ENCODE measurements around the gene PSMC3IP. TPM values are rescaled to one million over a fixed set of nuclear protein-coding genes. Genes with fewer than 3 reads are reported as not detected.
"Not testable (repeated sequence)": the region's sequence is repeated elsewhere in the genome, so short reads cannot be mapped to it uniquely, and the experiment has no call there.

Gene PSMC3IP
- total RNA-seq, 1 experiment from 2014 or later = 23.3 TPM

DNA sequence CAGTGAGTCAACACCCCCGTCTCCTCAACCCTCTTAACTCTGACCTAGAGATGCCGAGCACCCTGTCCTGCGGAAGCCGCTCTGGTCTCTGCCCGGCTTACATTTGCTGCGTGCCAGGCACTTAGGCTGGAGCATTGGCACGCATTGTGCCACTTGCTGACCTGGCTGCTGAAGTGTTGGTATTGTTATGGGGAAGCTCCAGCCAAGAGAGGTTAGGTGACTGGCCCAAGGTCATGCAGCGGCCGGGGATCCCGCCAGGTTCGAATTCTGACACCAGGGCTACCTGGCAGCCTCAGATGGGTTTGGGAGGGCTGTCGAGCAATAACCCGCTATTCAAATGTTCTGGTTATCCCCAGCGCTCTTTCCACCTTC is 29.8 kb downstream of the PSMC3IP start:
- CTCF ChIA-PET = interaction anchor here (0.6 to 3.0 kb wide), 27 partner anchors 10 to 664 kb away, joined by 3 to 65 read pairs (median 6); partner anchors contain the start of genes BECN1, CAVIN1, CNTNAP1 and KAT2A
- no peaks in the 10 kb centered on the region for H3K9me3 Mint-ChIP-seq
- POLR2A ChIA-PET = interaction anchor here (0.6 to 2.0 kb wide), 4 partner anchors 11 to 136 kb away, joined by 3 to 15 read pairs (median 4); partner anchors contain the start of gene NAGLU
- peaks cover 15% of the 10 kb centered on the region for H3K4me1 Mint-ChIP-seq
- H3K27ac Mint-ChIP-seq = no peak overlapping the region
- no peak for ATAC-seq
- DNase-seq (ENCODE audit: low spot score) = no peak
- H3K36me3 Mint-ChIP-seq = no peaks in the 10 kb centered on the region; the same call in 1 of the 2 replicates
- TF ChIP-seq, protein P1, sequence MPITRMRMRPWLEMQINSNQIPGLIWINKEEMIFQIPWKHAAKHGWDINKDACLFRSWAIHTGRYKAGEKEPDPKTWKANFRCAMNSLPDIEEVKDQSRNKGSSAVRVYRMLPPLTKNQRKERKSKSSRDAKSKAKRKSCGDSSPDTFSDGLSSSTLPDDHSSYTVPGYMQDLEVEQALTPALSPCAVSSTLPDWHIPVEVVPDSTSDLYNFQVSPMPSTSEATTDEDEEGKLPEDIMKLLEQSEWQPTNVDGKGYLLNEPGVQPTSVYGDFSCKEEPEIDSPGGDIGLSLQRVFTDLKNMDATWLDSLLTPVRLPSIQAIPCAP (CRISPR knock-in tag; IDR thresholded peaks at IDR 0.05) = 0 out of 2 replicates have a peak, but pooled peaks have one; percentile 23
- TF ChIP-seq, protein P2, sequence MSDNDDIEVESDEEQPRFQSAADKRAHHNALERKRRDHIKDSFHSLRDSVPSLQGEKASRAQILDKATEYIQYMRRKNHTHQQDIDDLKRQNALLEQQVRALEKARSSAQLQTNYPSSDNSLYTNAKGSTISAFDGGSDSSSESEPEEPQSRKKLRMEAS (CRISPR knock-in tag; IDR thresholded peaks at IDR 0.05) = no peak
- peak overlapping the region; percentile 59 for H3K4me3 Mint-ChIP-seq
- peaks cover 2% of the 10 kb centered on the region; the same call in 1 of the 2 replicates for H3K27me3 Mint-ChIP-seq (ENCODE audit: low read depth)

DNA sequence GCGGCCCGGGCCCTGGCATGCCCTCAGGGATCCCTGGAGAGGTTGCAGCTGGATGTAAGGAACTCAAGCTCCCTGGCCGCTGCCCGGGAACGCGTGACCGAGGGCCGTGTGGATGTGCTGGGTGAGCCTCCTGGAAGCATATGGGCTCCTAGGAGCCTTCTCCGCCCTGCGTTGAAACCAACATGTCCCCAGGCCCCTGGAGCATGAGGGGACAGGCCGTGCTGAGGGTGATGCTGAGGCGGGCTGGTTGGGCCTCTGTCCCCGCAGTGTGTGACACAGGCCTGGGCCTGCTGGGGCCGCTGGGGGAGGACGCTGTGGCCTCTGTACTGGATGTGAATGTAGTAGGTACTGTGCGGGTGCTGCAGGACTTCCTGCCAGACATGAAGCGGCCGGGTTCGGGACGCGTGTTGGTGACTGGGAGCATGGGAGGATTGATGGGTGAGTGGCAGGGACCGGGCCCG is 30.5 kb downstream of the PSMC3IP start:
- Mint-ChIP-seq H3K9me3 (no peaks in the 10 kb centered on the region), H3K27ac (no peak overlapping the region), H3K4me3 (0 out of 2 replicates have a peak overlapping the region, but pooled peaks have one; percentile 16), H3K27me3 (ENCODE audit: low read depth) (peaks cover 2% of the 10 kb centered on the region; the same call in 1 of the 2 replicates), H3K36me3 (no peaks in the 10 kb centered on the region; the same call in 1 of the 2 replicates), H3K4me1 (peaks cover 15% of the 10 kb centered on the region)
- ChIA-PET POLR2A (no interaction called here), CTCF (interaction anchor here (1.3 to 3.0 kb wide), 9 partner anchors 11 to 277 kb away, joined by 3 to 65 read pairs (median 18); partner anchors contain the start of genes BECN1, NAGLU and PSMC3IP)
- no peak for DNase-seq (ENCODE audit: low spot score)
- TF ChIP-seq GTF2I (CRISPR knock-in tag; conservative IDR thresholded peaks at IDR 0.05) = no peak
- TF ChIP-seq FOXJ3 (CRISPR knock-in tag; IDR thresholded peaks at IDR 0.05; ENCODE audit: borderline replicate concordance) = no peak
- TF ChIP-seq, protein P3, sequence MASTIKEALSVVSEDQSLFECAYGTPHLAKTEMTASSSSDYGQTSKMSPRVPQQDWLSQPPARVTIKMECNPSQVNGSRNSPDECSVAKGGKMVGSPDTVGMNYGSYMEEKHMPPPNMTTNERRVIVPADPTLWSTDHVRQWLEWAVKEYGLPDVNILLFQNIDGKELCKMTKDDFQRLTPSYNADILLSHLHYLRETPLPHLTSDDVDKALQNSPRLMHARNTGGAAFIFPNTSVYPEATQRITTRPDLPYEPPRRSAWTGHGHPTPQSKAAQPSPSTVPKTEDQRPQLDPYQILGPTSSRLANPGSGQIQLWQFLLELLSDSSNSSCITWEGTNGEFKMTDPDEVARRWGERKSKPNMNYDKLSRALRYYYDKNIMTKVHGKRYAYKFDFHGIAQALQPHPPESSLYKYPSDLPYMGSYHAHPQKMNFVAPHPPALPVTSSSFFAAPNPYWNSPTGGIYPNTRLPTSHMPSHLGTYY (CRISPR knock-in tag; IDR thresholded peaks at IDR 0.05) = no peak
- TF ChIP-seq, protein P4, sequence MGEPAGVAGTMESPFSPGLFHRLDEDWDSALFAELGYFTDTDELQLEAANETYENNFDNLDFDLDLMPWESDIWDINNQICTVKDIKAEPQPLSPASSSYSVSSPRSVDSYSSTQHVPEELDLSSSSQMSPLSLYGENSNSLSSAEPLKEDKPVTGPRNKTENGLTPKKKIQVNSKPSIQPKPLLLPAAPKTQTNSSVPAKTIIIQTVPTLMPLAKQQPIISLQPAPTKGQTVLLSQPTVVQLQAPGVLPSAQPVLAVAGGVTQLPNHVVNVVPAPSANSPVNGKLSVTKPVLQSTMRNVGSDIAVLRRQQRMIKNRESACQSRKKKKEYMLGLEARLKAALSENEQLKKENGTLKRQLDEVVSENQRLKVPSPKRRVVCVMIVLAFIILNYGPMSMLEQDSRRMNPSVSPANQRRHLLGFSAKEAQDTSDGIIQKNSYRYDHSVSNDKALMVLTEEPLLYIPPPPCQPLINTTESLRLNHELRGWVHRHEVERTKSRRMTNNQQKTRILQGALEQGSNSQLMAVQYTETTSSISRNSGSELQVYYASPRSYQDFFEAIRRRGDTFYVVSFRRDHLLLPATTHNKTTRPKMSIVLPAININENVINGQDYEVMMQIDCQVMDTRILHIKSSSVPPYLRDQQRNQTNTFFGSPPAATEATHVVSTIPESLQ (CRISPR knock-in tag; IDR thresholded peaks at IDR 0.05) = no peak
- no peak for TF ChIP-seq ATF2 (CRISPR knock-in tag; IDR thresholded peaks at IDR 0.05; ENCODE audit: borderline replicate concordance, low read depth)
- TF ChIP-seq ELF4 (CRISPR knock-in tag; IDR thresholded peaks at IDR 0.05; ENCODE audit: low read depth) = no peak
- no peak for TF ChIP-seq EMX1 (CRISPR knock-in tag; IDR thresholded peaks at IDR 0.05)
- no peak for TF ChIP-seq JAZF1 (CRISPR knock-in tag; IDR thresholded peaks at IDR 0.05)
- no peak for TF ChIP-seq NFYB (CRISPR knock-in tag; conservative IDR thresholded peaks at IDR 0.05; ENCODE audit: low read depth)
- no peak for TF ChIP-seq ZNF317 (CRISPR knock-in tag; IDR thresholded peaks at IDR 0.05; ENCODE audit: borderline replicate concordance, low read depth)
- no peak for TF ChIP-seq NR1H2 (CRISPR knock-in tag; IDR thresholded peaks at IDR 0.05)
- TF ChIP-seq, protein P5, sequence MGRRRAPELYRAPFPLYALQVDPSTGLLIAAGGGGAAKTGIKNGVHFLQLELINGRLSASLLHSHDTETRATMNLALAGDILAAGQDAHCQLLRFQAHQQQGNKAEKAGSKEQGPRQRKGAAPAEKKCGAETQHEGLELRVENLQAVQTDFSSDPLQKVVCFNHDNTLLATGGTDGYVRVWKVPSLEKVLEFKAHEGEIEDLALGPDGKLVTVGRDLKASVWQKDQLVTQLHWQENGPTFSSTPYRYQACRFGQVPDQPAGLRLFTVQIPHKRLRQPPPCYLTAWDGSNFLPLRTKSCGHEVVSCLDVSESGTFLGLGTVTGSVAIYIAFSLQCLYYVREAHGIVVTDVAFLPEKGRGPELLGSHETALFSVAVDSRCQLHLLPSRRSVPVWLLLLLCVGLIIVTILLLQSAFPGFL (CRISPR knock-in tag; IDR thresholded peaks at IDR 0.05; ENCODE audit: borderline replicate concordance) = no peak
- TF ChIP-seq HMGXB4 (CRISPR knock-in tag; IDR thresholded peaks at IDR 0.05) = no peak
- no peak for ATAC-seq

- H3K36me3 Mint-ChIP-seq; H3K27me3 Mint-ChIP-seq (ENCODE audit: low read depth); H3K27ac Mint-ChIP-seq; ATAC-seq; POLR2A ChIA-PET; H3K9me3 Mint-ChIP-seq; DNase-seq (ENCODE audit: low spot score); H3K4me3 Mint-ChIP-seq: not testable (repeated sequence)
- peaks cover 14% of the 10 kb centered on the region for H3K4me1 Mint-ChIP-seq
- CTCF ChIA-PET = interaction anchor here (1.3 to 1.4 kb wide), 2 partner anchors 9 kb away, joined by 3 to 4 read pairs; no protein-coding TSS in a partner anchor
These were observed 31.6 kb downstream of the PSMC3IP start for GRCh38 chr17:42545755-42546505.

Data from WTC11 (cell line).